NOMO-1 treated with DMSO at 0.1 percent for 48 hours (cell line): ENCODE data around the gene TRIP10.
"Not testable (repeated sequence)": the region's sequence is repeated elsewhere in the genome, so short reads cannot be mapped to it uniquely, and the experiment has no call there.

ENCODE experiments used
- DNase-seq: peaks from one replicate; lab custom pipeline; 2025; ENCODE audit not compliant: unreplicated experiment; lab: John Stamatoyannopoulos, UW

TRIP10 gene

GRCh38 chr19:6790194-6791128, 51.0 kb downstream of the TRIP10 start:
- no peak for DNase-seq

GRCh38 chr19:6791237-6791636, 51.8 kb downstream of the TRIP10 start:
- DNase-seq: no peak

GRCh38 chr19:6793411-6793810, 53.9 kb downstream of the TRIP10 start:
- DNase-seq: no peak

- no peak for DNase-seq
Measured at GRCh38 chr19:6793973-6794372, 54.5 kb downstream of the TRIP10 start.

- no peak for DNase-seq
Measured at GRCh38 chr19:6794686-6795431, 55.4 kb downstream of the TRIP10 start.

GRCh38 chr19:6796278-6796677, 56.8 kb downstream of the TRIP10 start:
- DNase-seq: no peak

- no peak for DNase-seq
Measured at GRCh38 chr19:6797646-6798045, 58.2 kb downstream of the TRIP10 start.

- DNase-seq: not testable (repeated sequence)
Measured at GRCh38 chr19:6800160-6800790, 60.8 kb downstream of the TRIP10 start.

- no peak for DNase-seq
Measured at GRCh38 chr19:6800991-6801484, 61.6 kb downstream of the TRIP10 start.
